Esophagus muscularis mucosa (tissue), 4 donors: Measurements from ENCODE around the gene CABP4.

ENCODE experiments used
- CTCF ChIP-seq, 3 experiments: fragments of 200-600 bp in 2 of 3; fragments of 450-650 bp in 1 of 3; sonication (generic) in 2 of 3; IDR thresholded peaks; one replicate each; pipeline ENCODE4 v1.5.1; 2017 to 2019; ENCODE audit warnings: antibody characterized with exemption in 3 of 3, mild to moderate bottlenecking in 2 of 3, moderate library complexity in 1 of 3
- EP300 ChIP-seq: sonication (generic); formaldehyde crosslinking; IDR thresholded peaks from one replicate; pipeline ENCODE4 v1.6.1; 2017; ENCODE audit warnings: antibody characterized with exemption
- POLR2A ChIP-seq: fragments of 450-650 bp; IDR thresholded peaks from one replicate; pipeline ENCODE4 v1.6.1; 2017; ENCODE audit warnings: antibody characterized with exemption, moderate library complexity, mild to moderate bottlenecking, low read depth
- POLR2AphosphoS5 ChIP-seq, 2 donors: sonication (generic); formaldehyde crosslinking; IDR thresholded peaks; one replicate each; pipeline ENCODE4 v1.6.1; 2017; ENCODE audit warnings: antibody characterized with exemption in 2 of 2

DNA sequence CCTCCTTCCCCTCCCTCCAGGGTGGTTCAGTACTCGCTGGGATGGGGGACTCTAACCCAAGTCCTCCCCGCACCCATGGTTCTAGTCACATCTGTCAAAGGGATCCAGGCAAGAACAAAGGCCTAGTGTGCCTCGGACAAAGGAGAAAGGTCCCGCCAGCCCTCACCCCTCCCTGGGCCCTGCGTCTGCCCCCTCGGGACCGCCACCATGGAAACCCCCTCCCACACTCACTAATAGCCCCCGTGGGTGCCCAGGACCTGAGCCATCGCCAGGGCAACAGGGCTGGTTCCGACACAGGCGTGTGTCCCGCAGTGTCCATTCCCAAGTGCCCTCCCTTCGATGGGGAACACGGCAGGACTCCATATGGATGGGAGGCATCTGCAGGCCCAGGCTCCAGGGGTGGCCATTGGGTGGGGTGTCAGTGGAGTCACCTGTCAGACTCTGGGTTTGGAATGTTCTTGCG is 44.8 kb upstream of the CABP4 start:
- no peak for TF ChIP-seq CTCF (IDR thresholded peaks at IDR 0.05)
- no peak for TF ChIP-seq EP300
- no peak for TF ChIP-seq POLR2A
- TF ChIP-seq POLR2AphosphoS5 (IDR thresholded peaks at IDR 0.05) = no peak
